Measurements from ENCODE around the gene HCN4. TPM values are rescaled to one million over a fixed set of nuclear protein-coding genes. Genes with fewer than 3 reads are reported as not detected.

Gene HCN4
- total RNA-seq, 3 donors from 2014 or later (not counting 1 experiment from before 2014, with no cell fraction given) = not detected

DNA sequence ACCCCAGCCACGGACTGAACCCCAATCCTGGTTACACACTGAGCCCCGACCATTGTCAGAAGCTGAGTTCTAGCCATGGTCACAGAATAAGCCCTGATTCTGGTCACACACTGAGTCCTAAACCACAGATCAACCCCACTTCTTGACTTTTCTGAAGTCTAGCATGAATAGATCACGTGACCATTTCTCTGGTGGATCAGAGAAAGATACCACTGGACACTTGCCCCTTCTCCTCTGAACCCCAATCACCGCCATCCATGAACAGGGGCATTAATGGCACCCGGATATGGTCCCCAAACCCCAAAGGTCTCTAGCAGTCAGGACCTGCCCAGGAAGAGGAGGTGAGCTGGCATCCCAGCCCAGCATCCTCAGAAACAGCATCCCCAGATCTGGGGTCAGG, 9.1 kb downstream of the HCN4 start:
- H3K27me3 ChIP-seq (ENCODE audit: control insufficient read depth, insufficient read depth, low read length) = no peaks in the 10 kb centered on the region
- no peaks in the 10 kb centered on the region for H3K9me3 ChIP-seq (ENCODE audit: control insufficient read depth, insufficient read depth, low read length)
- peaks cover 3 to 8% of the 10 kb centered on the region in 2 donors for H3K27me3 Mint-ChIP-seq (ENCODE audit: low read depth in 2 of 2)
- no peaks in the 10 kb centered on the region for H3K9me3 Mint-ChIP-seq
- H3K36me3 ChIP-seq (ENCODE audit: control insufficient read depth, insufficient read depth, low read length) = no peaks in the 10 kb centered on the region
- no peak overlapping the region for H3K4me3 ChIP-seq (ENCODE audit: low read length)
- no peak overlapping the region for H3K27ac ChIP-seq (ENCODE audit: low read length)
- H3K4me3 Mint-ChIP-seq = no peak overlapping the region
- intact Hi-C loops (cut with micrococcal nuclease) = no loop called here
- DNase-seq = no peak
- no peak for ATAC-seq
- H3K36me3 Mint-ChIP-seq = no peaks in the 10 kb centered on the region
- TF ChIP-seq CTCF (IDR thresholded peaks at IDR 0.05) = no peak
- no peak overlapping the region for H3K27ac Mint-ChIP-seq
- H3K4me1 ChIP-seq (ENCODE audit: control insufficient read depth, insufficient read depth, low read length) = no peaks in the 10 kb centered on the region
- H3K4me1 Mint-ChIP-seq = no peaks in the 10 kb centered on the region
- WGBS (ENCODE audit: insufficient coverage) = 68% methylated on average over 5 of the region's 5 CpGs

DNA sequence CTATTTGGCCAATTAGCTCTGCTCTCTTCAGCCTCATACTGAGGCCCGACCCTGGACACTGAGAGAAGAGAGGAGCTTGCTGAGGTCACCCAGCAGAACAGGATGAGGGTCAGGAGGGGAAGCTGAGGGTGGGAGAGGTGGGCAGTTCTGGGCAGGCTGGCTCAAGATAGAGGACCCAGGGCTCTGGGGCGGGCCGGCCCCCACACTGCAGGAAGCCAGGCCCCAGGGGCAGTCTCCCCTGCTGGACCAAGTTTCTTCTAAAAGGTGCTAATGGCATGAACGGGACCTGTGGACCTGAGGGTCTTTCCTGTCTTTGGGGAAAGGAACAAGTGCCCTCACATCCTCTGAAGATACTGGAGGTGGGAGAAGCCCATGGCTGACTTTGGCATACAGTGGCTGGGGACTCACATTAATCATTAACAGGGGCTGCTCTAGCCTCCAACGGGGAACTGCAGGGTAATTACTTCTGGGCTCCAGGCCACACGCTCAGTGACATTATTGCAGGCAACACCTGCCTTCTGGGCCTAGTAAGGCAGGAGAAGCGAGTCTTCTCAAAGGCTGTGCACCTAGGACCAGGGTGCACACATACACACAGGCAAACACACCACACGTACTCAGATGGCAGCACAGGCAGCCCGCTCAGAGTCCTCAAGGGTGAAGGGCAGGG, 10.6 kb downstream of the HCN4 start:
- H3K27me3 ChIP-seq (ENCODE audit: control insufficient read depth, insufficient read depth, low read length) = no peaks in the 10 kb centered on the region
- no peak for DNase-seq
- H3K27ac ChIP-seq (ENCODE audit: low read length) = no peak overlapping the region
- no peak for ATAC-seq
- 66% methylated on average over 8 of the region's 9 CpGs for WGBS (ENCODE audit: insufficient coverage)
- H3K27me3 Mint-ChIP-seq (ENCODE audit: low read depth in 2 of 2) = peaks cover 3 to 8% of the 10 kb centered on the region in 2 donors
- no peaks in the 10 kb centered on the region for H3K36me3 Mint-ChIP-seq
- no peak overlapping the region for H3K27ac Mint-ChIP-seq
- H3K4me1 Mint-ChIP-seq = no peaks in the 10 kb centered on the region
- intact Hi-C loops (cut with micrococcal nuclease) = no loop called here
- H3K4me1 ChIP-seq (ENCODE audit: control insufficient read depth, insufficient read depth, low read length) = no peaks in the 10 kb centered on the region
- no peaks in the 10 kb centered on the region for H3K9me3 ChIP-seq (ENCODE audit: control insufficient read depth, insufficient read depth, low read length)
- H3K4me3 ChIP-seq (ENCODE audit: low read length) = no peak overlapping the region
- TF ChIP-seq CTCF (IDR thresholded peaks at IDR 0.05) = no peak
- no peaks in the 10 kb centered on the region for H3K36me3 ChIP-seq (ENCODE audit: control insufficient read depth, insufficient read depth, low read length)
- no peaks in the 10 kb centered on the region for H3K9me3 Mint-ChIP-seq
- H3K4me3 Mint-ChIP-seq = no peak overlapping the region

- intact Hi-C loops (cut with micrococcal nuclease) = no loop called here
- Histone ChIP-seq H3K36me3 (ENCODE audit: control insufficient read depth, insufficient read depth, low read length) (no peaks in the 10 kb centered on the region), H3K9me3 (ENCODE audit: control insufficient read depth, insufficient read depth, low read length) (no peaks in the 10 kb centered on the region), H3K27me3 (ENCODE audit: control insufficient read depth, insufficient read depth, low read length) (no peaks in the 10 kb centered on the region), H3K4me1 (ENCODE audit: control insufficient read depth, insufficient read depth, low read length) (no peaks in the 10 kb centered on the region), H3K27ac (ENCODE audit: low read length) (no peak overlapping the region), H3K4me3 (ENCODE audit: low read length) (no peak overlapping the region)
- no peak overlapping the region for H3K27ac Mint-ChIP-seq
- no peak overlapping the region for H3K4me3 Mint-ChIP-seq
- DNase-seq (no peak), ATAC-seq (no peak)
- H3K27me3 Mint-ChIP-seq (ENCODE audit: low read depth in 2 of 2) = peaks cover 3 to 8% of the 10 kb centered on the region in 2 donors
- H3K9me3 Mint-ChIP-seq = no peaks in the 10 kb centered on the region
- no peaks in the 10 kb centered on the region for H3K4me1 Mint-ChIP-seq
- no peaks in the 10 kb centered on the region for H3K36me3 Mint-ChIP-seq
- 85% methylated on average over 6 of the region's 6 CpGs for WGBS (ENCODE audit: insufficient coverage)
- no peak for TF ChIP-seq CTCF (IDR thresholded peaks at IDR 0.05)
These were observed 13.0 kb downstream of the HCN4 start for GRCh38 chr15:73355612-73356265.

Data from natural killer cell (primary cell).